HG03342 (cell line): Measurements from ENCODE around the gene PYCR2.

Experiments used
- ATAC-seq: cut with Tn5 transposase; IDR thresholded peaks from one replicate; pipeline ENCODE4 v1.9.1; 2021; ENCODE audit warnings: mild to moderate bottlenecking, moderate library complexity; ENCODE audit not compliant: unreplicated experiment

The PYCR2 gene

GRCh38 chr1:225879521-225880221 is 44.4 kb downstream of the PYCR2 start:
- no peak for ATAC-seq

GRCh38 chr1:225878282-225878681 is 45.8 kb downstream of the PYCR2 start:
- no peak for ATAC-seq

GRCh38 chr1:225877580-225877979 is 46.5 kb downstream of the PYCR2 start:
- no peak for ATAC-seq

- ATAC-seq = no peak
Measured at GRCh38 chr1:225876900-225877510, 47.0 kb downstream of the PYCR2 start.

GRCh38 chr1:225875044-225875815 is 48.8 kb downstream of the PYCR2 start:
- no peak for ATAC-seq

GRCh38 chr1:225874431-225874830 is 49.6 kb downstream of the PYCR2 start:
- no peak for ATAC-seq

GRCh38 chr1:225873281-225873850 is 50.7 kb downstream of the PYCR2 start:
- no peak for ATAC-seq

- ATAC-seq = no peak
Measured at GRCh38 chr1:225872075-225872430, 52.0 kb downstream of the PYCR2 start.

- ATAC-seq = no peak
Measured at GRCh38 chr1:225871359-225872074, 52.5 kb downstream of the PYCR2 start.

GRCh38 chr1:225870911-225871310 is 53.1 kb downstream of the PYCR2 start:
- ATAC-seq = no peak
